GM21360 (cell line): ENCODE results near the gene RAPGEF1.

ENCODE experiments used
- ATAC-seq: cut with Tn5 transposase; IDR thresholded peaks from one replicate; pipeline ENCODE4 v1.9.1; 2021; ENCODE audit warnings: mild to moderate bottlenecking, moderate library complexity; ENCODE audit not compliant: unreplicated experiment

RAPGEF1 gene

DNA sequence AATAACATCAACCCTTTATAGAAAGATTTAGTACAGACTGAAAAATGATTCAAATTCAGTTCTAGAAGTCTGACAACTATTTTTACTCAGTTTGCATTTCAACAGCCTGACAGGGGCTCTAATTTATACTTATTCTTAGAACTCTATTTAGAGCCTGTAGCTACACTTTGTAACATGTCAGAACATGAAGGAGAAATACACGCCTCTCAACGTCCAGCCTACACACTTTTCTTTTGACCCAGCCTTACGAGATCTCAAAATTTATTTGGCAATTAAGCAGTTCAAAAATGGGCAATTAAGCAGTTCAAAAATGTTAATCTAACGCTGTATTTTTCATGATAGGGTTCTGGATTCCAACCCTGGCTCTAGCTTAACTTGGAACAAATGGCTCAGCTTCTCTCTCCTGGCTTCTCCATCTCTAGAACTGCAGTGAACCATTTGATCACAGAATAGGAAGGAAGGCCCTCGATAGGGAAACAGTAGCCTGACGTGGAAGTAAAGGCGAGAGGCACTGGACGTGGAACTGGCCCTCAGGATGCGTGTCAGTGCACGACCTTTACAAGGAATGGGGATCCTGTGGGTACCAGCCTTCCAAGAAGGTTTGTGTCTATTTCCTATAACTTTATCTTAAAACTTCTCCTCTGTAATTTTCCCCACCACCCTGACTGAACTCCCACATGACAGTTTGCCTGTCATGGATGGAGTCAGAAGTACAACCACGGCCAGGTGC is 128.1 kb downstream of the RAPGEF1 start:
- ATAC-seq = no peak

DNA sequence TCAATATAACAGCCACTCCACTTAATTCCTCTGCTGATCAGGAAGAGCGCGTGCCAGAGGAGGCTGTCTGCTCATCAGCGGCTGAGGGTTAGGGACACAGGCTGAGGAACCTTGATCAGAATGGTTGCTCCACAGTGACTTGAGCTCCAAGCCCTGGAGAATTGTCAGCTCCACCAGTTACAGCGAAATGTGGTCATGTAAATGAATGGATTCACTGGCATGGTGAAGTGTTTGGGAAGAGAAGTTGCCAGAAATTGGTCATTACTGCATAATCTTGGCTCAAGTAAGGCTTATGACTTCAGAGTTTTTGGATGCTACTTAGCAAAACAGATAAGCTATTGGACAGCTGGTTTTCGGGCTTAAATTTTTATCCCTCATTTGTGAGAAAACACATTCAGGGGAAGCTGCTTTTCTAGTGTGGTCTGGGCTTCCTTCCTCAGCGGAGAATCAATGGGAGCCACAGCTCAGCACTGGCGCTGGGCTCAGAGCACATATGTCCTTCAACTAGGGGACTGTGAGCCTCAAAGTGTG is 129.6 kb downstream of the RAPGEF1 start:
- no peak for ATAC-seq

DNA sequence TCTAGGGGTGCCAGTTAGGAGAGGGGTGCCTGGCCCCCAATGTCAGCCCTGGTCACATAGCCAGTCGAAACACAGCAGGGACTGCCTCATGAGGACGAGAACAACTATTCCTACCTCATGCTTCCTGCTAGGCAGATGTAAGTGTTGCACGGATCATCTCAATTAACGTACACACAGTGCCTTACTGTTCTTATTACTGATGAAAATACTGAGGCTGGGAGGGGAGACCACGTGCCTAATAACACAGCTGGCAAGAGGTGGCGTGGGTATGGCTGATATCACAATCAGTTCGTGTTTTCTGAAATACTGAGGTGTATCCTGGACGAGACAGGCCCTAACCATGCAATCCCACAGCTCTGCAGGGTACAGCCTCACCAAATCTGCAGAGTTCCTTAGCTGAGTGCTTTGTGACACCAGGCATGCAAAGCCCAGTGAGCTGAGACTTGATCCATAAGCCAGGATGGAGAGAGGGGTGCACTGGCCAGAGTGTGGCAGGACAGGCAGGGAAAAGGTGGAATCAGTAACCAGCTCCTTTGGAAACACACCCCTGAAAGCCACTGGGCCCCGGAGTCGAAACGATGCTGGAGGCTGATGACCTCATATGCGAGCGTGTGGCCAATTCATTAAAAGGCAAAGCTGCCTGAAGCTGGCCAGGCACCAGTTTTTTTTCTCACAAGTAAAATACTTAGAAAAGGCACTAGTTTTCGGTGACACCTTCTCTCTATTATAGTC is 130.6 kb downstream of the RAPGEF1 start:
- no peak for ATAC-seq

DNA sequence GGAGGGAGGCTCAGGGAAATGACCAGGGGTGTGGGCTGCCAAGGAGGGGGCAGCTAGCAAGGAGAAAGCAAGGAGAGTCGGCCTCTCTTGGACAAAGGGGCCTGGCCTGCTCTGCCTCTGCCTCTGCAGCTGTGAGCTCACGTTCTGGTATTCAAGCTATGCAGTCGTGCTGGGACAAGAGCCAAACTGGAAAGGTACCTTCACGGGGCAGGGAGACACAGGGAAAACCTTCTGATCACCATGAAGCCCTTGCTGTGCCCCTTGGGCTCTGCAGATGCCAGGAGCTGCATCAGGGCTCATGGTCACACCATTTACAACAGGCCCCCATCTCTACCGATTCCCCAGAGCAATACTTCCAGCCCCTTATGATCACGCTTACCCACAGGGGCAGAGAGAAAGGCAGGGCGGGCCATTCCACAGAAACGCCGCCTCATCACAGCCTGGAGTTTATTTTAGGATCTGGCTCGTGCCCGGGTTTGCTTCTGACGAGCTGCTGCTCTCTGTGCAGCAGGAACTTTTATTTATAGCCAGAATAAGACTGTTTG is 131.3 kb downstream of the RAPGEF1 start:
- no peak for ATAC-seq

DNA sequence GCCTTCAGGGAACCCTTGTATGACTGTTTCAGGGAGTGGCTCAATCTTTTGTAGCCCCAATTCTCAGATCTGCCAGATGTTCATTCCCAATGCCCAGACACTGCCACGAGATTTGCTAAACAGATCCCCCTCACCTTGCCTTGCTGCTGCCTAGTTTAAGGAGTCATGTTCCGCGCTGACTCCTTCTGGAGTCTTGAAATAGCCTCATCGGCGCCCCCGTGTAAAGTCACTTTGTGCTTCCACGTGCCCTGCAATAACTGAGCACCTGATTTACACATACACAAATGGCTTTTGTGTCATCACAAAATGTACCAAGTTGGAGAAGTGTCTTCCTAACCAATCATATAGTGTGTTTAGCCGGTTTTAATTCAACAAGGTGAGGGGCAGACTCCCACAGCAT is 132.3 kb downstream of the RAPGEF1 start:
- ATAC-seq = no peak

DNA sequence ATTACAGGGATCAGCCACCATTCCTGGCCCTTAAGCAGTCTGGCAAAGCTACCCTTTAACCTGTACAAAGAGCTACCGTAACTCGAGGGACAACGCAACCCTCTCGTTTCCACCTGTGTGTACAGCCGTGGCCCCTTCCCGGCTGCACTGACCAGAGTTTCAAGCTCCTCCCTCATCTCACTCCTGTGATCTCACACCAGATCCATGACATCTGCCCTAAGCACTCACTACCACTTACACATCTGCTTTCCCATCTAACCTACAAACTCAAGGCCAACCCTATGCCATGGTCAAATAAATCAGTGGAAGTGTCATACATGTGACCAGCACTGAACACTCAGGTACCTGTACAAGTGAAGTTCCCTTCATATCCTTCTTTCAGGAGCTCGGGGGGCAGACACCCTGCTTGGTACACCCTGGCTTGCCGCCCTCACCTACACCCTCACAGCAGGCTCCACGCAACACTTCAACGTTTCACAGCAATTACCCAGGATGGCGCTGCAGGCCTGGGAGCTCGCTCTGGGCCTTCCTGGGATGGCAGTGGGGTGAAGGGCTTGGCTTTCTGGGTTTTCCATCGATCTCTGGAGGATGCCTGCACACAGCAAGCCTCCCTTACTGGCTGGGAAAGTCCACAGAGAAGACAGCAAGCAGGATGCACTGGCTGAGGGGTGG is 132.8 kb downstream of the RAPGEF1 start:
- ATAC-seq = no peak

DNA sequence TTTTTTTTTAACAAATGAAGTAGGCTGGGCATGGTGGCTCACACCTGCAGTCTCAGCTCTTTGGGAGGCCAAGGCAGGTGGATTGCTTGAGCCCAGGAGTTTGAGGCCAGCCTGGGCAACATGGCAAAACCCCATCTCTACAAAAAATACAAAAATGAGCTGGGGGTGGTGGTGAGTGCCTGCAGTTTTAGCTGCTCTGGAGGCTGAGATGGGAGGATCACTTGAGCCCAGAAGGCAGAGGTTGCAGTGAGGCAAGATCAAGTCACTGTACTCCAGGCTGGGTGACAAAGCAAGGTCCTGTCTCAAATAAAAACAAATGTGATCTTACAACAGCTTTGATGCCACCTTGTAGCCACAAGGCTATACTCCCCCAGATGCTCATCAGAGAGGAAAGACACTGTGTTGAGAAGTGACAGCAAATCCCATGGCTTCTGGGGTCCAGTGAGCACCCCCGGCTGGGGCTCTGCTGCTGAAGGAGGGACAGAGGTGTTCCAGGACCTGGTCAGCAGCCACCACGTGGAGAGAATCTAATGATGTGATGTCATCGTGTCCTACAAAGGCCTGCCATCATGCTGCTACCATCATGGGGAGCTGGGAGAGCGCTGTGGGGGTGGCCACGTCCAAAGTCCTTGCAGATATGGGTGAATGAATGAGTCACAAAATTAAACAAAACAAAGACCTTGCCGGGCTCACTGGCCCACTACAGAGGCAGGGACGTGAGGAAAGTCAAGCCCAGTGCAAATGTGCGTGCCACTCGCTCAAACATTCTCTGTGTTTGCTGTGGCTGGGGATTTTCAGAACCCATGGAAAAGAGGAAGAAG is 133.9 kb downstream of the RAPGEF1 start:
- ATAC-seq = no peak

DNA sequence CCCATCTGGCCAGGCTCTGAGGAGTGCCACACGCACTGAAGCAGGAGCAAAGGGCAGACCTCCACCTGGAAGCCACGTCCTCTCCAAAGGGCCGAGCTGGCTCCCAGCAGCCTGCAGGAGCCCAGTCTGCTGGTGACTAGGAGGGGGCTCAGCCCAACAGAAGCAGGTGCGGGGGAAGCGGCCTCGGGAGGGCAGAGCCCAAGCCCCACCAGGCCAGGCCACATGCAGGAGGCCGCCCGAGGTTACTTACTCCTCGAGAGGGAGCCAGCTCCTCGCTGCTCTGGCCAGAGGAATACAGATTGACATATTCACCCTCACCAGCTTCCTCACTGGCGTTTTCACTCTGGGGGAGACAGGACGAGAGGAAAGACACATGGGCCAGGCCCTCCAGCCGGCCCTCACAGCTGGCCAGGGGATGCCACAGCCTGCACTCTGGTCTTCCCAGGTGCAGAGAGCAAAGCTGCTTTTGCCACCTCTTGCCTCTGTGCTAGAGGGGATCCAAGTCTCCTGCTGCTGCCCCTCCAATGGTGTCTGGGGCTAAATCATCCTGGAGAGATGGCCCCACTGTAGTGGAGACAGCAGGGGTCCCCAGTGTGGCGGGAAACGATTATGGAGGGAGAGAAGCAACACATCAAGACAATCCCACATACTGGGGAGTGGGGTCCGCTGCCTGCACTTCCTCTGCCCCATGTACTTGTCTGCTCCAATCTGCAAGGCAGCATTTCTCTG is 136.0 kb downstream of the RAPGEF1 start:
- no peak for ATAC-seq

DNA sequence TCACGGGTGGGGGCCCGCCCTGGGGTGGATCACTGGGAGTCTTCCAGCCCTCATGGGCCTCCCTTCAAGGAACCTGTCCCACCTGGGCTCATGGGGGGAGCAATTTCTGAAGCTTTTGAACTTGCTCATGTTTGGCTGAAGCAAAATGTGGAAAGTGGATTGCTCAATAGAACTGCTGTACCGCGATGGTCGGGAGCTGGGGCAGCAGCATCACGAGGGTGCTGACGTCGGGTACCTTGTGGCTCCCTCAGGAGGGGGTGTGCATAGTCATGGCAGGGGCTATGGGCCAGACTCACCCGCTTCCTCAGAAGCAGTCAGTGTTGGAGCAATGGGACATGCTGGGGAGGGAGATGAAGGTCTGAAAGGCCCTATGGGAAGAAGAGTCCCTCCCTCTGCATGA is 136.7 kb downstream of the RAPGEF1 start:
- ATAC-seq = no peak

DNA sequence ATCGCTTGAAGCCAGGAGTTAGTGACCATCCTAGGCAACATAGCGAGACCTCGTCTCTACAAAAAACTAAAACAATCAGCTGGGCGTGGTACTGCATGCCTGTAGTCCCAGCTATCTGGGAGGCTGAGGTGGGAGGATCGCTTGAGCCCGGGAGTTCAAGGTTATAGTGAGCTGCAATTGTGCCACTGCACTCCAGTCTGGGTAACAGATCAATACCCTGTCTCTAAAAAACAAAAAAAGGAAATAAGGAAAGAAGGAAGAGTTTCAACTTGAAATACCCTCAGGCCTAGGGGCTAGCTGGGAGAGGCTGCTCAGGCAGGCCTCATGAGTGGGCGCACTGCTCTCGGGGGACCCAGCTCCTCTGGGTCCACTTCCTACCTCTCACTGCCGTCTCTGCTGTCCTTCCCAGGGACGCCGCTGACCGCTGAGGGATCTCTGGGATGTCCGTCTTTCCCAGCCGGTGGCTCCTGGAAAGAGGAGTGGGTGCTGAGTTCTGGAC is 138.1 kb downstream of the RAPGEF1 start:
- ATAC-seq = no peak

DNA sequence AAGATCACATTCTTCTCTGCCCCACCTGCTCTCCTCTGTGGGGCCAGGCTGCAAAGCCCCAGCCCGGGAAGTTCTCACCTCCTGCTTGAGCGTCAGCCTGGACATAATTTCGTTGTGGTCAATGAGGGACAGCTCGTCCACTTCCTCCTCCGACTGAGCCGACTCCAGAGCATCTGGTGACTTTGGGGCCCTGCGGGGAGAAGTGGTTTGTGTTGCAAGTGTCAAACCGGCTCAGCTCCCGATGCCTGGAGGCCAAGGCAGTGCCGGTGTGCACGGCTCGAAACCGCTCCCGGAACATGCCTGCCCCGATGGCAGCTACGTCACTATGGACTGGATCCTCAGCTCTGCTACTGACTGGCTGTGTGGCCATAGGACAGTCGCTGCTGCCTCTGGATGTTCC is 141.8 kb downstream of the RAPGEF1 start:
- ATAC-seq = no peak

DNA sequence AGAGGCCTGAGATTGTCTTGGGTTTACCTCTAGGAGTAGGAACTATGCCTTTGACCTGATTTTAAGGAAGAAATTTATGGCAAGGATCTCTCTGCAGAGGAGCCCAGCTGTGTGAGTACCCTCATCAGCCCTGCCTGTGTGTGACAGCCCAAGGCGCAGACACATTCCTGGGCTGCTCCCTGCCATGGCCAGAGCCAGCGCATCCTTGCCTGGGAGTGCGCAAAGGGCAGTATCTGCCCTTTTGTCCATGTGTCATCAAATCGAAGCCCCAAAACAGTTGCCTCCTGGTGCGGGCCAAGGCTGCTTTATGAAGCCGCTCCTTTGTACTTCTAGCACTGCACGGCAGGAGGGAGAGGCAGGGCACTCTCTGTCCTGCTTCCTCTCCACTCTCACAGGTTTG is 142.6 kb downstream of the RAPGEF1 start:
- ATAC-seq = no peak

DNA sequence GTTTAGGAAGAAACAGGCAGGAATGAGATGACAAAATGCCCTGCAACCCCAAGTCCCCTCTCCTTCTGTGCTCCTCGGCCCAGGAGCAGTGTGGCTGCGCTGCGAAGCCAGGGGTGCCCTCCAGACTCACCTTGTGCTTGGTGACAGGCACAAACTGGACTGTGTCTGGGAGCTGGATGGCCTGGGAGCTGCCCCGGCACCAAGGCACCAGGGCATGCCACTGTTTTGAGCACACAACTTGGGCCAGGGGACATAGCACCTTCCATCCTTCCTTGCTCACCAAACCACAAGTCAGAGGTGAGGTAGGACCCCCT is 143.5 kb downstream of the RAPGEF1 start:
- no peak for ATAC-seq

DNA sequence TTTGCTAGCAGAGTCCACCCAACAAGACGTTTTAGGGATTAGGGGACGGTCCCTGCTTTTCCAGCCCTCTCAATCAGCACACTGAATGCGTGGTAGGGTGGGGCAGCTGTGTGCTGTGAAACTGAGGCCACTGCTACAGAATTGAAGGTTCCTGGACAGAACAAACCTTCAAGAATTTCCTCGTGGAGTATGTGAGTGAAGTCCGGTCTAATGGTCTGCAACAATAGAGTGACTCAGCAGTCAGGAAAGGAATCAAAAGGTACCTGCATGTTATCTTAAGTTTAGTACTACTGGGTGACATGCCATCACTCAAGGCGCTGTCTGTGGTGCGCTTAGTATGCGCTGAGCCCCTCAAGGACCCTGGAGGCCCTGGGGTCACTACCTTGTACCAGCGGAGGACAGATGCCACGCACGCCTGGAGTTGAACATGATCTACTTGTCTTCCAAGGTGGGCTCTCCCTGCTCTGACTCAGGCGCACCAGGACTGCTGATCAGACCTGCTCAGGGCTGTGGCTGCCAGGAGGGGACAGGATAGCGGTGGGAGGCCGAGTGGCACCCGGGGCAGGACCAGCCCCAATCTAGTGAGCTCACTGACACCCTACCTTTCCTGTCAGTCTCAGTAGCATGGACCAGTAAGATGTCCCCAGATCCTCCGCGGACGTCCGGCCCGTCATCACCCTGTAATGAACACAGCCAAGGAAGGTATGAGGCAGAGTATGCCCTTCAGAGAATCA is 144.0 kb downstream of the RAPGEF1 start:
- ATAC-seq = no peak

DNA sequence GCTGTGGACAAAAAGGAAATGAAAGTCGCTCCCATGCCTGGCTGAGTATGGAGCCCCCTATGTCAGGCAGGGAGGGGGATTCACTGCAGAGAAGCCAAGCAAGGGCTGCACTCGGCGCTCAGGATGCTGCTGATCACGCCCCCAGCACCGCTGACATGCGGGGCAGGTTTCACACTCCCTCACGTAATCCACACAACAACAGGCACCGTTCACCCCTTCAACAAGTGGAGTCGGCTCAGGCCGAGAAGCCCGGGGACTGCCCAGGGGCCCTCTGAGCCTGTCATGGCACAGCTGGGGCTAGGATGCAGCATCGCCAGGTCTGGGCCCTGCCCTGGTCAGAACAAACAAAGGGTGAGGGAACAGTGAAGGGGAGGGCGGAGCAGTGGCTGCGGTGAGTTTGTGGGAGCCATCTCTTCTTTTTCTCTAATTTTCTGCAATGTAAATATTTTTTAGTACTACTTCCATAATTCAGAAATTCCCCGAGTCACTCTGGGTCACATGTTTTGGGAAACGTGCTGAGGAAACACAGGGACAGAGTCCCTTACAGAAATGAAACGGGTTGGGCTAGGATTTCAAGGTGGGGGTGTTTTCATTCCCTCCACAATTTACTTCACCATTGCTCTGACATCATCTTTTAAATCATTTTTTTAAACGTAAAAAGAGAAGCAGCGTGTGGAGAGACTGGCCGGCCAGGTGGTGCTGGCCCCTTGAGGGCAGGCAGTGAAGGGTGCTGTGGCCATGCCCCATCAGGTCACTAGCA is 144.8 kb downstream of the RAPGEF1 start:
- ATAC-seq = no peak

DNA sequence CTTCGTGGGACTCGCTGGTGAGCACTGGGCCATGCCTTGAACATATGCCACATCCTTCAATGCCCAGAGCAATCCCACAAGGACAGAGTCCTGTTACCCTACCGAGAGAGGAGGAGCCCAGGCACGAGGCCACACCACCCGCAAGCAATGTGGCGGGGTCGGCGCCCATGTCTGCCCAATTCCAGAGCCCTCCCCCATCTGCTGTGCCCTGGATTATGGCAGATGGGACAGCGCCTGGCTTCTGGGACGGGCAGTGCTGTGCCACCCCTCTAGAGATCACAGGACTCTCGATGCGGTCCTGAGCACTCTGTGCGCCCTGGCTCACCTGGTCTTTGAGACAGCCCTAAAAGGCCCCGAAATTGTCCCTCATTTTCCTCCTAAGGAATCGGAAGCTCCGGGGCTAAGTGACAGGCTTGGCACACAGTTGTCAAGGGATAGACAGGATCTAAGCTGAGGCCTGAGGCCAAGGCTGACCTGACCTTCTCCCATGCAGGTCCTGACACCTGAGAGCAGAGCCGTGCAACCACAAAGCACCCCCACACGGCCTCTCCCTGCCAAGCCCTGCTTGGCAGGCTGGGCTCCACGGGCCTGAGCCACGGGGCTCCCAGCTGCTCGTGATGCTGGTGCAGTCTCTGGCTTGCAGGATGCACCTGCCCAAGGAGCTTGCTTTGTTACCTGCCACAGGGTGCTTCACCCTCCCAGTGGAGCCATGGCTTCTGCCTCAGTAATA is 145.8 kb downstream of the RAPGEF1 start:
- no peak for ATAC-seq

DNA sequence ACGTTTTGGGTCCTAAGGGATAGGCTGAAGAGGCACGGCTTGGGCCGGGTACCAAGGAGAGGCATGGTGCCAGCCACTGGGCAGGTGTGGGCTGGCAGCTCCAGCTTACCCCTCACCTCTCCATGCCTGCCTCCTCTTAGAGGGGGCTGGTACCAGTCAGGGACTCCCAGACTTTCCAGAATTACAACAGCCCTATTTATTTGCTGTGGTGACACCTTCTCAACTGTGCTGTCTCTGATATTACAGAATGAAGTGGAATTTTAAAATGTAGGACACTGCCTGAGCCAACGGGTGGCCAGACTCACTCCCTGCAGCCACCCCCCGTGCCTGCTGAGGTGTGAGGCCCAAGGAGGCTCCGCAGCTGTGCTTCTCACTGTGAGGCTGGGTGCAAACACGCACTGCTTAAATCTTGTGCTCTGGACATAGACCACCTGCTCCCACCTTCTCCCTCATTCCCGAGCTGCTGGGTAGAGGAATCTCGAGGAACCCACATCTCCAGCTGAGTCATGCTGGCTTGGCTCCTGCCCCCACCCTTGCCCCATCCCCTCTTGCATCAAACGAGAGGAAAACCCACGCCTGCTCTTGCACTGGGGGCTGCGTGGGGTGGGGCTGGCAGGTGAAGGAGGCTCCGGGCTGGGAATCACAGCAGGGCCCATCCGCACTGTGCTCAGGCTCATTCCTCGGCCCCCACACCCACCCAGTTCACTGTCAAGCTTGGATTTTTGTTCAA is 146.6 kb downstream of the RAPGEF1 start:
- no peak for ATAC-seq
